Naive thymus-derived CD8-positive, alpha-beta T cell (primary cell): Measurements from ENCODE around the gene ATP1A4. TPM values are rescaled to one million over a fixed set of nuclear protein-coding genes. Genes with fewer than 3 reads are reported as not detected.

Experiments used
- ATAC-seq, 2 donors: fragments of 150-1000 bp; cut with Tn5 transposase in 1 of 2; sonication (Bioruptor Pico), chemical (Tn5 transposase) in 1 of 2; 1 replicate in 1 of 2; 2 replicates in 1 of 2; pipeline ENCODE4 v1.10.0; 2021; ENCODE audit warnings: mild to moderate bottlenecking in 2 of 2, moderate library complexity in 2 of 2
- POLR2A ChIA-PET: fragments of 350-600 bp; sonication (Branson Sonifier 250); formaldehyde crosslinking; loops from one replicate; lab custom pipeline; 2021; ENCODE audit warnings: antibody characterized with exemption; lab: Charles Lee
- DNase-seq, 10 donors: peaks; one replicate each; pipeline versions ENCODE4 v3.0.0 to v3.0.0-alpha.2; 2020 to 2022
- H3K27ac Mint-ChIP-seq, 10 donors: one replicate each; pipeline ENCODE4 v1.8.0; 2020 to 2022; ENCODE audit warnings: mild to moderate bottlenecking in 10 of 10, mixed read lengths in 10 of 10, moderate library complexity in 4 of 10, inconsistent platforms in 1 of 10
- H3K27me3 Mint-ChIP-seq, 5 donors: one replicate each; pipeline ENCODE4 v1.8.0; 2021 to 2022; ENCODE audit warnings: mixed read lengths in 5 of 5
- H3K36me3 Mint-ChIP-seq, 3 donors: one replicate each; pipeline ENCODE4 v1.8.0; 2020 to 2022; ENCODE audit warnings: mixed read lengths in 3 of 3, mild to moderate bottlenecking in 2 of 3, inconsistent platforms in 1 of 3
- H3K4me1 Mint-ChIP-seq, 4 donors: one replicate each; pipeline ENCODE4 v1.8.0; 2021 to 2022; ENCODE audit warnings: mixed read lengths in 4 of 4
- H3K4me3 Mint-ChIP-seq, 10 donors: one replicate each; pipeline ENCODE4 v1.8.0; 2020 to 2022; ENCODE audit warnings: mild to moderate bottlenecking in 10 of 10, mixed read lengths in 10 of 10, moderate library complexity in 6 of 10, inconsistent platforms in 1 of 10
- H3K9me3 Mint-ChIP-seq, 9 donors: one replicate each; pipeline ENCODE4 v1.8.0; 2020 to 2022; ENCODE audit warnings: mixed read lengths in 9 of 9, mild to moderate bottlenecking in 3 of 9, inconsistent platforms in 1 of 9, moderate library complexity in 1 of 9
- polyA plus RNA-seq, 3 donors: library from polyadenylated mRNA; unstranded; fragments of 300-500 nt; fragmentation: Illumina TruSeq; gene quantifications; one replicate each; pipeline ENCODE4 v1.2.3, GENCODE V29; 2021
- total RNA-seq, 8 experiments: library from RNA in 2 of 8; stranded (reverse) in 2 of 8; gene quantifications; one replicate each; pipeline ENCODE4 v1.2.3 and lab custom pipeline; 2021 to 2026

ATP1A4 gene
- total and polyA plus RNA-seq, 5 experiments from 2014 or later: not detected

- DNase-seq (no peak), ATAC-seq (no peak)
- Mint-ChIP-seq H3K4me3 (no peak overlapping the region), H3K27me3 (peaks cover 5 to 31% (median 12%) of the 10 kb centered on the region in 5 donors), H3K27ac (no peak overlapping the region), H3K36me3 (no peaks in the 10 kb centered on the region), H3K4me1 (peaks cover 0 to 2% (median under 1%) of the 10 kb centered on the region in 4 donors), H3K9me3 (no peaks in the 10 kb centered on the region)
- POLR2A ChIA-PET: no interaction called here
Measured at GRCh38 chr1:160114085-160114484, 37.3 kb upstream of the ATP1A4 start.

GRCh38 chr1:160115545-160116282 lies 35.7 kb upstream of the ATP1A4 start, which contains the start of gene ATP1A2:
Gene ATP1A2 (plus strand): TSS chr1:160115759. CDS start chr1:160115862, 103 bp downstream.
- POLR2A ChIA-PET: no interaction called here
- H3K27ac Mint-ChIP-seq: peak within 1 kb of the TSS in 1 of 10 donors; percentile 27
- no peaks in the 10 kb centered on the region for H3K9me3 Mint-ChIP-seq
- no peaks in the 10 kb centered on the region for H3K36me3 Mint-ChIP-seq
- ATAC-seq: no peak
- peaks cover 0 to 2% (median 0%) of the 10 kb centered on the region in 4 donors for H3K4me1 Mint-ChIP-seq
- peaks cover 5 to 31% (median 12%) of the 10 kb centered on the region in 5 donors for H3K27me3 Mint-ChIP-seq
- DNase-seq: no peak
- H3K4me3 Mint-ChIP-seq: no peak within 1 kb of the TSS

- DNase-seq: no peak
- POLR2A ChIA-PET: interaction anchor here (1.0 kb wide), 1 partner anchor 8 kb away, joined by 3 read pairs; no protein-coding TSS in a partner anchor
- Mint-ChIP-seq H3K4me3 (no peak overlapping the region), H3K27me3 (peaks cover 5 to 31% (median 12%) of the 10 kb centered on the region in 5 donors), H3K4me1 (peaks cover 0 to 2% (median 0%) of the 10 kb centered on the region in 4 donors), H3K27ac (peak overlapping the region in 2 of 10 donors; percentile 27 to 28), H3K9me3 (no peaks in the 10 kb centered on the region), H3K36me3 (no peaks in the 10 kb centered on the region)
- ATAC-seq: no peak
Measured at GRCh38 chr1:160116283-160117147, 34.9 kb upstream of the ATP1A4 start.

GRCh38 chr1:160117300-160117699 lies 34.1 kb upstream of the ATP1A4 start:
- H3K9me3 Mint-ChIP-seq: no peaks in the 10 kb centered on the region
- H3K4me1 Mint-ChIP-seq: peaks cover 0 to 2% (median 0%) of the 10 kb centered on the region in 4 donors
- H3K36me3 Mint-ChIP-seq: no peaks in the 10 kb centered on the region
- DNase-seq: no peak
- H3K27me3 Mint-ChIP-seq: peaks cover 5 to 31% (median 12%) of the 10 kb centered on the region in 5 donors
- no peak overlapping the region for H3K27ac Mint-ChIP-seq
- POLR2A ChIA-PET: interaction anchor here (1.0 kb wide), 1 partner anchor 9 kb away, joined by 3 read pairs; no protein-coding TSS in a partner anchor
- no peak for ATAC-seq
- no peak overlapping the region for H3K4me3 Mint-ChIP-seq

- Mint-ChIP-seq H3K9me3 (no peaks in the 10 kb centered on the region), H3K27ac (peak overlapping the region in 1 of 10 donors; percentile 53), H3K4me3 (no peak overlapping the region), H3K27me3 (peaks cover 5 to 27% (median 12%) of the 10 kb centered on the region in 5 donors), H3K36me3 (no peaks in the 10 kb centered on the region), H3K4me1 (peaks cover 0 to under 1% (median 0%) of the 10 kb centered on the region in 4 donors)
- POLR2A ChIA-PET: interaction anchor here (1.0 kb wide), 1 partner anchor 10 kb away, joined by 3 read pairs; no protein-coding TSS in a partner anchor
- DNase-seq (no peak), ATAC-seq (no peak)
Measured at GRCh38 chr1:160117709-160118183, 33.7 kb upstream of the ATP1A4 start.

GRCh38 chr1:160118928-160119327 lies 32.5 kb upstream of the ATP1A4 start:
- H3K36me3 Mint-ChIP-seq: no peaks in the 10 kb centered on the region
- ATAC-seq (no peak), DNase-seq (no peak)
- no peak overlapping the region for H3K27ac Mint-ChIP-seq
- H3K4me3 Mint-ChIP-seq: no peak overlapping the region
- H3K27me3 Mint-ChIP-seq: peaks cover 5 to 24% (median 12%) of the 10 kb centered on the region in 5 donors
- POLR2A ChIA-PET: interaction anchor here (0.7 kb wide), 1 partner anchor 1298 kb away, joined by 3 read pairs; no protein-coding TSS in a partner anchor
- no peaks in the 10 kb centered on the region for H3K4me1 Mint-ChIP-seq
- no peaks in the 10 kb centered on the region for H3K9me3 Mint-ChIP-seq

- DNase-seq: no peak
- H3K4me3 Mint-ChIP-seq: no peak overlapping the region
- POLR2A ChIA-PET: no interaction called here
- H3K36me3 Mint-ChIP-seq: no peaks in the 10 kb centered on the region
- H3K9me3 Mint-ChIP-seq: no peaks in the 10 kb centered on the region
- H3K27ac Mint-ChIP-seq: peak overlapping the region in 1 of 10 donors; percentile 27
- no peak for ATAC-seq
- H3K4me1 Mint-ChIP-seq: no peaks in the 10 kb centered on the region
- H3K27me3 Mint-ChIP-seq: peaks cover 3 to 17% (median 7%) of the 10 kb centered on the region in 5 donors
Measured at GRCh38 chr1:160120797-160121196, 30.6 kb upstream of the ATP1A4 start.

- Mint-ChIP-seq H3K27me3 (peaks cover 3 to 14% (median 5%) of the 10 kb centered on the region in 5 donors), H3K9me3 (no peaks in the 10 kb centered on the region), H3K4me3 (no peak overlapping the region), H3K36me3 (no peaks in the 10 kb centered on the region), H3K4me1 (no peaks in the 10 kb centered on the region), H3K27ac (no peak overlapping the region)
- POLR2A ChIA-PET: no interaction called here
- DNase-seq: no peak
- ATAC-seq: no peak
Measured at GRCh38 chr1:160121388-160121787, 30.0 kb upstream of the ATP1A4 start.

- POLR2A ChIA-PET: no interaction called here
- ATAC-seq (no peak), DNase-seq (no peak)
- H3K27me3 Mint-ChIP-seq: peaks cover 0 to 3% (median 1%) of the 10 kb centered on the region in 5 donors
- H3K9me3 Mint-ChIP-seq: no peaks in the 10 kb centered on the region
- no peak overlapping the region for H3K4me3 Mint-ChIP-seq
- no peaks in the 10 kb centered on the region for H3K4me1 Mint-ChIP-seq
- no peak overlapping the region for H3K27ac Mint-ChIP-seq
- no peaks in the 10 kb centered on the region for H3K36me3 Mint-ChIP-seq
Measured at GRCh38 chr1:160122978-160123495, 28.4 kb upstream of the ATP1A4 start.

GRCh38 chr1:160123726-160124125 lies 27.7 kb upstream of the ATP1A4 start:
- H3K27ac Mint-ChIP-seq: peak overlapping the region in 1 of 10 donors; percentile 12
- no peaks in the 10 kb centered on the region for H3K9me3 Mint-ChIP-seq
- no peaks in the 10 kb centered on the region for H3K36me3 Mint-ChIP-seq
- H3K4me1 Mint-ChIP-seq: no peaks in the 10 kb centered on the region
- ATAC-seq (no peak), DNase-seq (no peak)
- H3K4me3 Mint-ChIP-seq: no peak overlapping the region
- peaks cover 0 to 4% (median 0%) of the 10 kb centered on the region in 5 donors for H3K27me3 Mint-ChIP-seq
- POLR2A ChIA-PET: no interaction called here

GRCh38 chr1:160124705-160125478 lies 26.5 kb upstream of the ATP1A4 start:
- Mint-ChIP-seq H3K27ac (no peak overlapping the region), H3K9me3 (no peaks in the 10 kb centered on the region), H3K4me3 (no peak overlapping the region), H3K27me3 (peaks cover 0 to 4% (median 0%) of the 10 kb centered on the region in 5 donors), H3K36me3 (no peaks in the 10 kb centered on the region), H3K4me1 (no peaks in the 10 kb centered on the region)
- DNase-seq: no peak
- POLR2A ChIA-PET: no interaction called here
- no peak for ATAC-seq

GRCh38 chr1:160125746-160126145 lies 25.7 kb upstream of the ATP1A4 start:
- no peaks in the 10 kb centered on the region for H3K36me3 Mint-ChIP-seq
- H3K4me1 Mint-ChIP-seq: no peaks in the 10 kb centered on the region
- peak overlapping the region in 1 of 10 donors; percentile 34 for H3K27ac Mint-ChIP-seq
- ATAC-seq (no peak), DNase-seq (no peak)
- no peak overlapping the region for H3K4me3 Mint-ChIP-seq
- H3K27me3 Mint-ChIP-seq: peaks cover 0 to 4% (median 2%) of the 10 kb centered on the region in 5 donors
- POLR2A ChIA-PET: no interaction called here
- H3K9me3 Mint-ChIP-seq: no peaks in the 10 kb centered on the region
